Central memory CD8-positive, alpha-beta T cell (primary cell): ENCODE measurements around the gene ANO6.
"Not testable (repeated sequence)": the region's sequence is repeated elsewhere in the genome, so short reads cannot be mapped to it uniquely, and the experiment has no call there.

Source experiments
- ATAC-seq: fragments of 150-1000 bp; cut with Tn5 transposase; replicated peaks from 2 replicates; pipeline ENCODE4 v1.10.0; 2022; ENCODE audit warnings: mild to moderate bottlenecking, moderate FRiP score, moderate number of reproducible peaks; ENCODE audit not compliant: poor library complexity, severe bottlenecking; ENCODE audit errors: extremely low read depth
- DNase-seq, 2 donors: peaks; one replicate each; pipeline ENCODE4 v3.0.0; 2021; ENCODE audit warnings: low spot score in 2 of 2
- H3K27ac Mint-ChIP-seq: one replicate; pipeline ENCODE4 v1.8.0; 2022; ENCODE audit warnings: low read depth, mild to moderate bottlenecking, moderate library complexity, mixed read lengths
- H3K27me3 Mint-ChIP-seq: one replicate; pipeline ENCODE4 v1.8.0; 2022; ENCODE audit warnings: mixed read lengths
- H3K36me3 Mint-ChIP-seq: one replicate; pipeline ENCODE4 v1.8.0; 2022; ENCODE audit warnings: mild to moderate bottlenecking, moderate library complexity, mixed read lengths; ENCODE audit not compliant: insufficient read depth
- H3K4me1 Mint-ChIP-seq: one replicate; pipeline ENCODE4 v1.8.0; 2022; ENCODE audit warnings: mixed read lengths
- H3K4me3 Mint-ChIP-seq: one replicate; pipeline ENCODE4 v1.8.0; 2022; ENCODE audit warnings: mild to moderate bottlenecking, moderate library complexity, mixed read lengths
- H3K9me3 Mint-ChIP-seq: one replicate; pipeline ENCODE4 v1.8.0; 2022; ENCODE audit warnings: mixed read lengths

Gene ANO6

DNA sequence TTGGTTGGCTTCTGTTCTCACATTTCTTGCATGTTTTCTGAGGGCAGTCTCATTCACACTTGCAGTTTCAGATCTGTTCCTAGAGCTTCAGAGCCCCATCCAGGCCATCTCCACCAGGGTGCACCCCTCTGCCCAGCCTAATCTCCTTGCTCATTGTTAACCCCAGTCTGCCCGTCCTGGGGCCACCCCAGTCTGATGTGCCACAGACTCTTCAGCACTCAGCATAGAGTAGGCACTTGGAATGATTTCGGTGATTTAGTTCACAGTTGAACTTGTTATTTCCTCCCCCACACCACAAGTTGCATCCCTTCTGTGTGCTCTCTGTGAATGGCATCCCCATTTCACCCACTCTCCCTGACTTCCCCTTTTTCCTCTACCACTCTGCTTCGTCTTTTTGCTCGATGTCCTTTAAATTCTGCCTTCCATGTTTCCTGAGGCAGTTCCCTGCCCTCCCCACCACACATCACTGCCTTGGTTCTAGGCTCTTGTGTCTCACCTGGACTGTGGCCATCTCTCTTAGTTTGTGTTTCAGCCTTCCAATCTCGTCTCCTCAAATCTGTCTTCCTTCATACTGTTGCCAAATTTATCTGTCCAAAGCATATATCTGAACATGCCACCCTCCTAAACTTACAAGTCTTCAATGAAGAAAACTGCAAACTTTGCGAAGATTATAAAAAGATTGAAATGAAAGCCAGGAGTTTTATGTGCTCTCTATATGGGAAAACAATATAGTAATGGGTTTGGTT lies 41.5 kb downstream of the ANO6 start:
- no peak for DNase-seq
- peaks cover 24% of the 10 kb centered on the region for H3K4me1 Mint-ChIP-seq

DNA sequence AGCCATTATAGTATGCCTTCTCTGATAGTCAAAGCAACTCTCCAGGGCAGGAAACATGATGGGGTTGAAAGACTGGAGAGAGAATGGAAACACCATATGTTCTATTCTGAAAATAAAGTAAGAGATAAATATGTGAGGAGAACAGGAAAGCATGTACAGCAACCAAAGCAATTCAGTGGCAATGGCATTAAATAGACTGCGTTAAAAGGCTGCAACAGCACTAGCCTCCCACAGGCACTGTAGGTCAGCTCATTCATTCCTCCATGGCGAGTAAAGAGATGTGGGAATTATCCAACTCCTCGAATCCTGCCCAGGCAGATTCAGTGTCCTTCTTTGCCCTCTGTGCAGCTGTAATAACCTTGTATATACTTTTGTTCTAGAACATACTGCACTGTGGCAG lies 43.8 kb downstream of the ANO6 start:
- Mint-ChIP-seq H3K4me1 (peaks cover 23% of the 10 kb centered on the region), H3K27ac (no peak overlapping the region), H3K9me3 (no peaks in the 10 kb centered on the region), H3K4me3 (no peak overlapping the region), H3K27me3 (no peaks in the 10 kb centered on the region), H3K36me3 (no peaks in the 10 kb centered on the region)
- DNase-seq: no peak
- no peak for ATAC-seq

More for the DNA sequence above, 41.5 kb downstream of the ANO6 start:
- Mint-ChIP-seq H3K27ac (no peak overlapping the region), H3K27me3 (no peaks in the 10 kb centered on the region), H3K9me3 (no peaks in the 10 kb centered on the region), H3K36me3 (peaks cover 3% of the 10 kb centered on the region), H3K4me3 (no peak overlapping the region)
- peak; percentile 28 for ATAC-seq

DNA sequence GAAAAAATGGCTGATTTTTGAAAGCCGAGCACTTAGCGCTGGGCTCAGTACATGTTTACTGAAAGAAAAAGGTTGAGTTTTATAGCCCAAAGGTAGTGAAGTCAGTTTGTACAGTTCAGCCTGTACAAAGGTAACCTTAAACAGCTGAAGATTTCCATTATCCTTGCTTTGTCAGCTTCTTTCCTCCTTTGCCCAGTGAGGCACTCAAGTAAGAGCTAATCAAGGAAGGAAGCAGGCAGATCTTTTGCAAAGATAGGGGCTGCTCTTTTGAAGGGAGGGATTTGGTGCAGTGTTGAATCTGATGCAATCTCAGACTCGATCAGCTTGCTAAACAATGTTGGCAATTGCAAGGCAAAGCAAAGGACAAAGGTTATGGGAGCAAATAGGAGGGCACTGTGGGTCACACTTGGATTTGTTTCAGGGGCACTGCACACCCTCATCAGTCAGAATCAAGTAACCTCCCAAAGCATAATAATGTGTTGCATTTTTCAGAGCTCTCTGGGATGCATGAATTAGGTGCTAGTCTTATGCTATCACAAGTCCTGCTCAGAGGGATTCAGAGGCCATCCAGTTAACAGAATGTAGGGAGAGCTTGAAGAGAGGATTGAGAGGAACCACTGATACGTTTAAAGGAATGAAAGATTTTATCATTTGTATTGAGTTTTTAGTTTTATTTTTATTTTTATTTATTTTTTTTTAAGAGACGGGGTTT lies 44.4 kb downstream of the ANO6 start:
- H3K4me1 Mint-ChIP-seq: peaks cover 24% of the 10 kb centered on the region
- H3K4me3 Mint-ChIP-seq: no peak overlapping the region
- ATAC-seq (no peak), DNase-seq (no peak)
- H3K36me3 Mint-ChIP-seq: no peaks in the 10 kb centered on the region
- no peak overlapping the region for H3K27ac Mint-ChIP-seq
- H3K9me3 Mint-ChIP-seq: no peaks in the 10 kb centered on the region
- no peaks in the 10 kb centered on the region for H3K27me3 Mint-ChIP-seq

DNA sequence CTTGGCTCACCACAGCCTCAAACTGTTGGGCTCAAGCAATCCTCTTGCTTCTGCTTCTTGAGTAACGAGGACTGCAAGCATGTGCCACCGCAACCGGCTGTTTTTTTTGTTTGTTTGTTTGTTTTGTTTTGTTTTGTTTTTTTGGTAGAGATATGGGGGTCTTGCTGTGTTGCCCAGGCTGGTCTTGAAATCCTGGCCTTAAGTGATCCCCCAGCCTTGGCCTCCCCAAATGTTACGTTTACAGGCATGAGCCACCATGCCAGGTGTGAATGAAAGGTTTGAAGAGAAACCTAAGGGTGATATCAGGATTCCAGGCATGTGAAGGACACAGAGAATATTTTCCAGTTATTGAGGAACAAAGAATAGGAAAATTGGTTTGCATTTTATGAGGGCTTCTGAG lies 45.0 kb downstream of the ANO6 start:
- no peak for DNase-seq
- no peak overlapping the region for H3K27ac Mint-ChIP-seq
- ATAC-seq: no peak
- H3K9me3 Mint-ChIP-seq: no peaks in the 10 kb centered on the region
- no peak overlapping the region for H3K4me3 Mint-ChIP-seq
- H3K27me3 Mint-ChIP-seq: no peaks in the 10 kb centered on the region
- peaks cover 30% of the 10 kb centered on the region for H3K4me1 Mint-ChIP-seq
- H3K36me3 Mint-ChIP-seq: no peaks in the 10 kb centered on the region

DNA sequence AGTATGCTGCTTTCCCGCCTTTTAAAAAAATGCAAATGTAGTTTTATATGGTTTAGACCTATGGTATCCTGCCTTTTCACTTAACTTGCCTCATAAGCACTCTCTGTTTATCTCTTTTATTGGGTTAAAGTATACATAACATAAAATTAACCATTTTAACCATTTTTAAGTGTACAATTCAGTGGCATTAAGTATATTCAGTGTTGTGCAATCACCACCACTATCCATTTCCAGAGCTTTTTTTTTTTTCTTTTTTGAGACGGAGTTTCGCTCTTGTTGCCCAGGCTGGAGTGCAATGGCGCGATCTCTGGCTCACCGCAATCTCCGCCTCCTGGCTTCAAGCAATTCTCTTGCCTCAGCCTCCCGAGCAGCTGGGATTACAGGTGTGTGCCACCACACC lies 46.3 kb downstream of the ANO6 start:
- not testable (repeated sequence) for H3K27ac Mint-ChIP-seq, H3K36me3 Mint-ChIP-seq, H3K27me3 Mint-ChIP-seq, ATAC-seq, H3K9me3 Mint-ChIP-seq, H3K4me3 Mint-ChIP-seq, DNase-seq
- H3K4me1 Mint-ChIP-seq: peaks cover 36% of the 10 kb centered on the region

DNA sequence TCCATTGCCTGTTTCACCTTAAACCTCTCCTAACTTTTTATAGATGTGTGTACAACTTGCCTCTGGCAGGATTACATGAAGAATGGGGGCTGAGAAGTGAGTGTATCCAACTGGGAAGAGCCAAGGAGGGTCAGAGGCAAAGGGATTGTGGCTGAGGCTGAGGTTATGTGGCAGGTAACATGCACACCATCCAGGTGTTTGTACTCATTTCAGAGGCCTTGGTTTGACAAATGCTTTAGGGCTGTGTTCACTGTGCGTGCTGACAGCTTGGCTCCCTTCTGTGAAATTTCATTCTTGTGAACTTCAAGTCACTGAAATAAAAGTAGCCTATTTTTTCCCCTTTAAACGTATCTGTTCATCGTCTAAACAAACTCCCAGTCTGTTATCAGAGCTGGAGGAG lies 47.7 kb downstream of the ANO6 start:
- Mint-ChIP-seq H3K9me3 (no peaks in the 10 kb centered on the region), H3K4me1 (peaks cover 31% of the 10 kb centered on the region), H3K4me3 (no peak overlapping the region), H3K27ac (no peak overlapping the region), H3K36me3 (no peaks in the 10 kb centered on the region), H3K27me3 (no peaks in the 10 kb centered on the region)
- DNase-seq (no peak), ATAC-seq (no peak)

DNA sequence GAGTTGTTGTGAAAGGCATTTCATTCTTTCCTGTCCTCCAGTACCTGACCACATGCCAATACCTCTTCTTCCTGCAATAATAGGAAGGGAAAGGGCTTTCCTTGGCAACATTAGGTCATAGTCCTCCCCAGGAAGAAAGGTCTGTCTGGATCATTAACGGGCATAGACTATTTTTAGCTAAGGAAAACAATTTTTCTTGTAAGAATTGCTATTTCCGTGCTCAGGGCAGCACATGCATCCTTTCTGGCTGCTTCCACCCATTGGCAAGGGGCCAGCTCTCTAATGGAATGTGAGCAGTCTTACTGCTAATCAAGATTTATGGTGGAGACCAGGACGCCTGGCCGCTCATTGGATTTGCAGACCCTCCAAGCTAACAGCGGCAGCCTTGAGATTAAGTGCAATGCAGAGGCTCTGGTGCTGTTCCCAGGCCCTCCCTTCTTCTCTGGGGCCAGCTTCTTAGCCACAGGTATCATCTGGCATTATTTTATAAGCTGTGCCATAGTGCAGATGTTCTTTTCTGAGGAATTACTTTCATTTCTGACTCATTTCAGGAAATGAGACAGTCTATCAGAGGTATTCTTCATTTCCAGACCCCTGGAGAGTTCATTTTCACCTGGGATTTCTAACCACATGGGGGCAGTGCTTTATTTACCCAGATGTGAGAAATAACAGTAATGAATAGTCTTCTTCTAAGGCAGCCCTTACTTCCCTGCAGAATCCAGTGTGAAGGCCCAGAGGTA lies 52.9 kb downstream of the ANO6 start:
- no peak overlapping the region for H3K4me3 Mint-ChIP-seq
- H3K9me3 Mint-ChIP-seq: no peaks in the 10 kb centered on the region
- peaks cover 3% of the 10 kb centered on the region for H3K36me3 Mint-ChIP-seq
- H3K27me3 Mint-ChIP-seq: no peaks in the 10 kb centered on the region
- H3K27ac Mint-ChIP-seq: no peak overlapping the region
- no peak for ATAC-seq
- peaks cover 26% of the 10 kb centered on the region for H3K4me1 Mint-ChIP-seq
- no peak for DNase-seq

DNA sequence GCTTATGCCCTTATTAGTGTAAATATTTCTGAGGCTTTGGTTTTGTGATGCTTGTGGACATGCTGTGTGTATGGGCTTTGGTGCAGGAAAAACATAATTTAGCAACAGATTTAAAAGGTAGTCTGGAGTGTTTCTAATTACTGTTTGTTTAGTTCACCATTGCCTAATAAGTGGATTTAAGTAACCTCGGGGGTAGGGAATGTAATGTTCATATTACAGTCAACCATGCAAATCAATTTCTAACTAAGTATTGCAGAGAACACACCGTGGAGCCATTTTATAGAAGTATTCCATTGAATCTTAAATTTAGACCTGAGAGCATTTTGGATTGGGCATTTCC lies 53.5 kb downstream of the ANO6 start:
- Mint-ChIP-seq H3K27ac (no peak overlapping the region), H3K4me1 (peaks cover 21% of the 10 kb centered on the region), H3K4me3 (no peak overlapping the region), H3K27me3 (no peaks in the 10 kb centered on the region), H3K36me3 (peaks cover 3% of the 10 kb centered on the region), H3K9me3 (no peaks in the 10 kb centered on the region)
- ATAC-seq (no peak), DNase-seq (no peak)

DNA sequence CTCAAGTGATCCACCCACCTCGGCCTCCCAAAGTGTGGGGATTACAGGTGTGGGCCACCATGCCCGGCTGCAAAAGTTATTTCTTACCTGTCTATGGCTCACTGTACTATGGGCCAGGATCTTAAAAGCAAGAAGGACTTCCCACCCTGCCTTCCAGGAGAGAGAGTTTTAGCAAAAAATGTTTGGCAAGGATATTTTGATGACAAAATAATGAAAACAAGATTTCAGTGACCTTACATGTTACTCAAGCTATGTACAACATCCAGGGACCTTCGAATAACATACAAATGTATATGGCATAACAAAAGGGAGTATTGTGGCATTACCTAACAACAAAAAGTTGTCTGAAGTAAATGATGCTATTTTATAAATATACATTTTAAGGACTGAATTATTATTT lies 55.1 kb downstream of the ANO6 start:
- H3K4me1 Mint-ChIP-seq: peaks cover 13% of the 10 kb centered on the region

DNA sequence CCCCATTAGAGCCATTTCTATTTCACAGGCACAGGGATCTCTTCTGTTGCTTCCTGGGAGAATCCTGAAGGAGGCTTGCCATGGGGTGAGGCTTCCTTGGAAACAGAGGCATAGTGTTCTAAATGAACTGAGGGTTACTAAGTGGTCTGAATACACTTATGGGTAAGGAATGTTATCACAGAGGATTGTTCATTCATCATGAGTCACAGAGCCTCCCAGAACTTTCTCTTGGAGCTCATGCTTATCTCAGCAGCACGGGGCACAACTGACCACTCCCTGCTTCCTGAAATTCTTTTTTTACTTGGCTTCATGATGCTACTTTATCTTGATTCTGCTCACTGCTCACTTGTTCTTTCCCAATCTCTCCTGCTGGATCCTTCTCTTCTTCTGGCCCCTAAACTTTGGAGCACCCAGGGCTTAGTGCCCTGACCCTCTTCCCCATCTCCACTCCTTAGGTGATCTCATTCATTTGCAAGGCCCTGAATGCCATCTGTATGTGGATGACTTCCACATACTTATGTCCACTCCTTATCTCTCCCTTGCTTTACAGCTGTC lies 57.9 kb downstream of the ANO6 start:
- Mint-ChIP-seq H3K4me3 (no peak overlapping the region), H3K36me3 (peaks cover 3% of the 10 kb centered on the region), H3K27me3 (no peaks in the 10 kb centered on the region), H3K9me3 (no peaks in the 10 kb centered on the region), H3K27ac (no peak overlapping the region), H3K4me1 (no peaks in the 10 kb centered on the region)
- ATAC-seq: no peak
- DNase-seq: no peak

More for the DNA sequence above, 55.1 kb downstream of the ANO6 start:
- Mint-ChIP-seq H3K4me3 (no peak overlapping the region), H3K36me3 (peaks cover 3% of the 10 kb centered on the region), H3K27ac (no peak overlapping the region), H3K9me3 (no peaks in the 10 kb centered on the region), H3K27me3 (no peaks in the 10 kb centered on the region)
- no peak for DNase-seq
- ATAC-seq: no peak

DNA sequence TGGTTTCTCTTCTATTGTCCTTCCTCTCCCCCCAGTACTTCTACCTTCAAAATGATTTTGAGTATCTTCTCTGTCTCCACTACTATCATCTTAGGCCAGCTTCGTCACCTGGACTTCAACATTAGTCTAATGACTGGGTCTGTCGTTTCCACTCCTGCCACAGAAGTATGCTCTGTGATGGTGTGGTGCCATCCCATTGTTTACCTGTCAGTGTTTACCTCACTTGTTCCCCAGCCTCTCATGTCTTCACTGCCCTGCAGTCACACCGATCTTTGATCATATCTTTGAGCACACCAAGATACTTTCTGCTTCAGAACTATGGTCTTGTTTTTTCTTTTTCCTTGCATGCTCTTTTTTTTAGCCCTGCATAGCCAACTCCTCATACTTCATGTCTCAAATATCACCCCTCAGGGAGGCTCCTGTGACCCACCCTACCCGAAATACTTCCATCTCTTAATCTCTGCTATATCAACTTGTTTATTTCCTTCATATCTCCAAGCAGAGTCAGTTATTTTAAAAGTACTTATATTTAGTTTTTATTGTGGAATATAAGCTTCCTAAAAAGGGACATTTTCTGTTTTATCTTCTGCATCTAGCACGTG lies 60.4 kb downstream of the ANO6 start:
- Mint-ChIP-seq H3K4me1 (no peaks in the 10 kb centered on the region), H3K27me3 (no peaks in the 10 kb centered on the region), H3K27ac (no peak overlapping the region), H3K36me3 (peaks cover 3% of the 10 kb centered on the region), H3K4me3 (no peak overlapping the region), H3K9me3 (no peaks in the 10 kb centered on the region)
- DNase-seq: no peak
- ATAC-seq: no peak

DNA sequence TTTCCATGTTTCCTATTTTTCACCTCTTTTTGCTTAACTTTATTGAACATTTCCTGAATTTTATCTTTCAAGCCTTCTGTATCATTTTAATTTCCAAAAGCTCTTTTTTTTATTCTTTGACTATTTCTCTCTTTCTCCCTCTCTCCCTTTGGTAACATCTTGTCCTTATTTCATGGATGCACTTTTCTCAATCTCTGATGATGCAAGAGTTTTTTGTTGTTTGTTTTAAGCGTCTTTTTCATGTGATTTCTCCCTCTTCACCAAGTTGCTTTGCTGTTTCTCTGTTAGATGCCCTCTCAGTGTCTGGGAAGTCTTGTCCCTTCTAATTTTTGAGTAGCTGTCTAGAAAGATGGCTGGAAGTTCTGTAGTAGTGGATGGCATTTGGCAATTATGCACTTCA lies 62.6 kb downstream of the ANO6 start:
- Mint-ChIP-seq H3K27me3 (no peaks in the 10 kb centered on the region), H3K36me3 (peaks cover 2% of the 10 kb centered on the region), H3K27ac (no peak overlapping the region), H3K9me3 (no peaks in the 10 kb centered on the region), H3K4me3 (no peak overlapping the region), H3K4me1 (peaks cover 9% of the 10 kb centered on the region)
- no peak for ATAC-seq
- no peak for DNase-seq
